Fibroblast of mammary gland (primary cell): ENCODE data around the gene ERCC8.
A peak's percentile ranks its signal among the peaks of the same experiment; 100 is the strongest.

ENCODE experiments used
- DNase-seq: peaks from one replicate; pipeline ENCODE4 v3.0.0-alpha.2; 2010; ENCODE audit warnings: low read depth
- H3K4me3 ChIP-seq: 2 replicates; pipeline ENCODE4 v1.5.1; 2011; ENCODE audit warnings: low read depth, mild to moderate bottlenecking, low read length, moderate library complexity; ENCODE audit not compliant: control insufficient read depth
- TF ChIP-seq, protein P1 (sequence below): conservative IDR thresholded peaks from 2 replicates; pipeline ENCODE4 v1.5.1; 2011; ENCODE audit warnings: low read depth, low read length, inconsistent platforms; ENCODE audit not compliant: control insufficient read depth, insufficient read depth

The ERCC8 gene

GRCh38 chr5:60959156-60959555 is 14.3 kb upstream of the ERCC8 start:
- DNase-seq: peak; percentile 49
- no peak overlapping the region for H3K4me3 ChIP-seq
- TF ChIP-seq, protein P1, sequence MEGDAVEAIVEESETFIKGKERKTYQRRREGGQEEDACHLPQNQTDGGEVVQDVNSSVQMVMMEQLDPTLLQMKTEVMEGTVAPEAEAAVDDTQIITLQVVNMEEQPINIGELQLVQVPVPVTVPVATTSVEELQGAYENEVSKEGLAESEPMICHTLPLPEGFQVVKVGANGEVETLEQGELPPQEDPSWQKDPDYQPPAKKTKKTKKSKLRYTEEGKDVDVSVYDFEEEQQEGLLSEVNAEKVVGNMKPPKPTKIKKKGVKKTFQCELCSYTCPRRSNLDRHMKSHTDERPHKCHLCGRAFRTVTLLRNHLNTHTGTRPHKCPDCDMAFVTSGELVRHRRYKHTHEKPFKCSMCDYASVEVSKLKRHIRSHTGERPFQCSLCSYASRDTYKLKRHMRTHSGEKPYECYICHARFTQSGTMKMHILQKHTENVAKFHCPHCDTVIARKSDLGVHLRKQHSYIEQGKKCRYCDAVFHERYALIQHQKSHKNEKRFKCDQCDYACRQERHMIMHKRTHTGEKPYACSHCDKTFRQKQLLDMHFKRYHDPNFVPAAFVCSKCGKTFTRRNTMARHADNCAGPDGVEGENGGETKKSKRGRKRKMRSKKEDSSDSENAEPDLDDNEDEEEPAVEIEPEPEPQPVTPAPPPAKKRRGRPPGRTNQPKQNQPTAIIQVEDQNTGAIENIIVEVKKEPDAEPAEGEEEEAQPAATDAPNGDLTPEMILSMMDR: peak; percentile 19

GRCh38 chr5:60958712-60959111 is 13.8 kb upstream of the ERCC8 start:
- H3K4me3 ChIP-seq: no peak overlapping the region
- DNase-seq: no peak
- TF ChIP-seq, protein P1: no peak

- DNase-seq: no peak
- TF ChIP-seq, protein P1: no peak
- H3K4me3 ChIP-seq: no peak overlapping the region
Observed at GRCh38 chr5:60958088-60958487, 13.2 kb upstream of the ERCC8 start.

GRCh38 chr5:60955239-60955638 is 10.4 kb upstream of the ERCC8 start:
- TF ChIP-seq, protein P1: no peak
- no peak overlapping the region for H3K4me3 ChIP-seq
- DNase-seq: no peak

- TF ChIP-seq, protein P1: no peak
- H3K4me3 ChIP-seq: no peak overlapping the region
- no peak for DNase-seq
Observed at GRCh38 chr5:60948738-60949137, 3.9 kb upstream of the ERCC8 start.

- DNase-seq: peak; percentile 72
- peak overlapping the region; percentile 95 for H3K4me3 ChIP-seq
- TF ChIP-seq, protein P1: no peak
Observed at GRCh38 chr5:60945813-60946187, 930 bp upstream of the ERCC8 start.

DNA sequence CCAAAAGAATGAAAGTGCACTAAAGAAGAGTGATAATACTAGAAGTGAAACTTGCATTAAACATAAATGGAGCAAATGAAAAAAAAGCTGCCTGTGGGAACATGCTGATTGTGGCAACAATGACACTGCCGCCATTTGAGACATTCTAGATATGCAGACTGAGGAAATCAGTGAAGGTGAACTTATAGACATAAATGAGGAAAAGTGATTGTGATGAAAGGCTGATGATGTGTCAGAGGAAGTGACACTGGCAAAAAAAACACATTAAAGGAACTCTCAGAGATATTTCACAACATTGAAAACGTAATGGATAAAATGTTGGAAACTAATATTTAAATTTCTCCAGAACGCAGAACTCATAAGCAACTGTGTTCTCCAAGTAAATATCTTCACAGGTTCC is 1.2 kb downstream of the ERCC8 start:
- DNase-seq: peak; percentile 10
- no peak overlapping the region for H3K4me3 ChIP-seq
- TF ChIP-seq, protein P1: no peak
